GM10266 (cell line): Measurements from ENCODE around the gene MORN1.

Source experiments
- DNase-seq: peaks from one replicate; pipeline ENCODE4 v3.0.0; 2012; ENCODE audit errors: extremely low spot score
- TF ChIP-seq, protein P1 (sequence below): IDR thresholded peaks from 2 replicates; pipeline ENCODE4 v1.5.1; 2012; ENCODE audit warnings: mild to moderate bottlenecking, low read depth; ENCODE audit not compliant: control insufficient read depth, insufficient read depth; ENCODE audit errors: missing control alignments

Gene MORN1

DNA sequence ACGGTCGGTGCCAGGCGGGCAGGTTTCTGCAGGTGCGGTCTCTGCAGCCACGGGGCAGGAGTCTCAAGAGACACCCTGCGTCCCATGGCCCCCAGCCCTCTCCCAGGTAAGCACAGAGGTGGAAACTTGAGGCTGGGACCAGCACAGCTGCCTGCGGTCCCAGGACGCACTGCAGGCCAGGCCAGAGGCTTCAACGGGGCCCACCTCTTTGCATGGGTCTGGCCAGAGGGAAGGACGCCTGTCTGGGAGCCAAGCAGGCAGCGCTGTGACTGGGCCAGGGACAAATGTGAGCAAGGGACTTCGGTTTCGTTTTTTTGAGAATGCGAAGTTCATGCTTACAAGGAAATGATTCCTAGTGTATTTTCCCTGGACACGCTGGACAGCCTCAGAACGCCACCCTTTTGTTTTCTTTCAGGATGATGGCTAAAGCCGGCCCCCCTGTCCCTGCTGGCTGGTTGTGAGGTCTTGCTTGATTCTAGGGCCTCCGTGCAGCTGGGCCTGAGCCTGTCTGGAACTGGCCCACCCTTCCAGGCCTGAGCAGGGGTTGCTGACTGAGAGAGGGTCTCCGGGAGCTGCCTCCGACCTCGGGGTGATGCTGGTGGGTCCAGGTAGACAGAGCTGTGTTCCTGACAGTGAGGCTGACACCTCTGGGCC, 38.3 kb downstream of the MORN1 start:
- TF ChIP-seq, protein P1, sequence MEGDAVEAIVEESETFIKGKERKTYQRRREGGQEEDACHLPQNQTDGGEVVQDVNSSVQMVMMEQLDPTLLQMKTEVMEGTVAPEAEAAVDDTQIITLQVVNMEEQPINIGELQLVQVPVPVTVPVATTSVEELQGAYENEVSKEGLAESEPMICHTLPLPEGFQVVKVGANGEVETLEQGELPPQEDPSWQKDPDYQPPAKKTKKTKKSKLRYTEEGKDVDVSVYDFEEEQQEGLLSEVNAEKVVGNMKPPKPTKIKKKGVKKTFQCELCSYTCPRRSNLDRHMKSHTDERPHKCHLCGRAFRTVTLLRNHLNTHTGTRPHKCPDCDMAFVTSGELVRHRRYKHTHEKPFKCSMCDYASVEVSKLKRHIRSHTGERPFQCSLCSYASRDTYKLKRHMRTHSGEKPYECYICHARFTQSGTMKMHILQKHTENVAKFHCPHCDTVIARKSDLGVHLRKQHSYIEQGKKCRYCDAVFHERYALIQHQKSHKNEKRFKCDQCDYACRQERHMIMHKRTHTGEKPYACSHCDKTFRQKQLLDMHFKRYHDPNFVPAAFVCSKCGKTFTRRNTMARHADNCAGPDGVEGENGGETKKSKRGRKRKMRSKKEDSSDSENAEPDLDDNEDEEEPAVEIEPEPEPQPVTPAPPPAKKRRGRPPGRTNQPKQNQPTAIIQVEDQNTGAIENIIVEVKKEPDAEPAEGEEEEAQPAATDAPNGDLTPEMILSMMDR = no peak
- DNase-seq = no peak

- no peak for DNase-seq
- TF ChIP-seq, protein P1 = no peak
Observed at GRCh38 chr1:2352341-2352896, 38.9 kb downstream of the MORN1 start.

DNA sequence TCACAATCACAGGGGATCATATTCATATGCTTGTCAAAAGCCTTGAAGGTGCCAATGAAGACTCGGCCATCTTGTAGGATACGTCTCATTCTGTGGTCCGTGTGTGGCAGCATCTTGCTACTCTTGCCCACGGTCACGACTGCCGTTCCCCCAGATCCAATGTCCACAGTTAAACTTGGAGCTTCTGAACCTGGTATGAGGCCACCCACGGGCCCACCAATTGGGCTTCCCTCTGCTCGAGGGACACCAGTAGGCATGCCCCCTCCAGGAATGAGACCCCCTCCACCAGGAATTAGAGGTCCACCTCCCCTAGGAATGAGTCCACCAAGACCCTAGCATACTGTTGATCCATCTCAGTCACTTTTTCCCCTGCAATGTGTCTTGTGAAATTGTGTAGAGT, 39.6 kb downstream of the MORN1 start:
- DNase-seq = no peak
- TF ChIP-seq, protein P1 = no peak

GRCh38 chr1:2350911-2351655, 40.3 kb downstream of the MORN1 start:
- DNase-seq = no peak
- TF ChIP-seq, protein P1 = no peak

- TF ChIP-seq, protein P1 = no peak
Observed at GRCh38 chr1:2350501-2350900, 40.9 kb downstream of the MORN1 start.

DNA sequence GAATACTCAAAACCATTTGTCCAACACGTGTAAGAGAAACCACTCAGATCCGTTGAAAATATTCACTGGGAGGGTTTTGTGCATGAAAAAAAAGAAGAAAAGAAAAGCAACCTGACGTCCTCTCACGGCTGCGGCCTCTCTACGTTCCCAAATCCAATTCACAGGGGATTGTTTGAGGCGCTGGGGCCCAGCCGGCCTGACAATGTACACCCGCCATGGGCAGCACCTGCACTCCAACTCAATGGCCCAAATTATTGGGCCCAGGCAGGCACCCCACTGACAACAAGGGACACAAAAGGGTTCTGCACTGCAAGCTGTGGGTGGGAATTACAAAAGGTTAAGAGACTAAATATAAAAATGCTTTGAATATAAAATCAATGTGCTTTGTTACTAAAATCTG, 41.5 kb downstream of the MORN1 start:
- DNase-seq = no peak
- TF ChIP-seq, protein P1 = no peak

More at GRCh38 chr1:2350501-2350900, 40.9 kb downstream of the MORN1 start:
- no peak for DNase-seq
